Transverse colon (tissue), 4 donors: Measurements from ENCODE around the gene ERC2.

ENCODE experiments used
- CTCF ChIP-seq, 5 experiments: fragments of 200-600 bp in 3 of 5; fragments of 450-650 bp in 2 of 5; sonication (generic) in 3 of 5; IDR thresholded peaks; 1 replicate in 2 of 5; 2 replicates in 3 of 5; pipeline ENCODE4 v1.5.1; 2016 to 2017; ENCODE audit warnings: antibody characterized with exemption in 5 of 5, inconsistent platforms in 3 of 5, mild to moderate bottlenecking in 2 of 5, moderate library complexity in 1 of 5
- POLR2A ChIP-seq: fragments of 450-650 bp; IDR thresholded peaks from one replicate; pipeline ENCODE4 v1.6.1; 2016; ENCODE audit warnings: antibody characterized with exemption, mild to moderate bottlenecking, moderate library complexity
- POLR2AphosphoS5 ChIP-seq, 3 donors: sonication (generic); formaldehyde crosslinking; IDR thresholded peaks; one replicate each; pipeline ENCODE4 v1.6.1; 2016; ENCODE audit warnings: antibody characterized with exemption in 3 of 3

- TF ChIP-seq CTCF (IDR thresholded peaks at IDR 0.05): no peak
- no peak for TF ChIP-seq POLR2A
- TF ChIP-seq POLR2AphosphoS5 (IDR thresholded peaks at IDR 0.05): no peak
These were observed 880.0 kb downstream of the ERC2 start for GRCh38 chr3:55588146-55588765.
